ENCODE data around the gene ZNF217.
A peak's percentile ranks its signal among the peaks of the same experiment; 100 is the strongest.
"Not testable (repeated sequence)": the region's sequence is repeated elsewhere in the genome, so short reads cannot be mapped to it uniquely, and the experiment has no call there.

ZNF217 gene

GRCh38 chr20:53593466-53594007, at the start of gene ZNF217:
Gene ZNF217, minus strand, starts transcription at chr20:53593839. Its CDS starts 11,013 bp downstream, at chr20:53582826.
- peak within 1 kb of the TSS; percentile 76 for H3K4me3 ChIP-seq (replicated peaks; ENCODE audit: low read depth, low read length)
- DNase-seq (ENCODE audit: extremely low read depth, low read depth), result not testable (repeated sequence)

GRCh38 chr20:53643031-53643832, 49.6 kb upstream of the ZNF217 start:
- H3K4me3 ChIP-seq (replicated peaks; ENCODE audit: low read depth, low read length), result no peak overlapping the region
- TF ChIP-seq CTCF (IDR thresholded peaks at IDR 0.05; ENCODE audit: low read depth, low read length, missing control alignments), result no peak
- DNase-seq (ENCODE audit: extremely low read depth, low read depth), result no peak

- DNase-seq (ENCODE audit: extremely low read depth, low read depth), result no peak
Measured at GRCh38 chr20:53642196-53643030, 48.8 kb upstream of the ZNF217 start.

GRCh38 chr20:53639647-53640440, 46.2 kb upstream of the ZNF217 start:
- TF ChIP-seq CTCF (IDR thresholded peaks at IDR 0.05; ENCODE audit: low read depth, low read length, missing control alignments), result no peak
- no peak overlapping the region for H3K4me3 ChIP-seq (replicated peaks; ENCODE audit: low read depth, low read length)
- DNase-seq (ENCODE audit: extremely low read depth, low read depth), result no peak

More at GRCh38 chr20:53642196-53643030, 48.8 kb upstream of the ZNF217 start:
- no peak overlapping the region for H3K4me3 ChIP-seq (replicated peaks; ENCODE audit: low read depth, low read length)
- TF ChIP-seq CTCF (IDR thresholded peaks at IDR 0.05; ENCODE audit: low read depth, low read length, missing control alignments), result no peak

GRCh38 chr20:53639128-53639527, 45.5 kb upstream of the ZNF217 start:
- no peak for DNase-seq (ENCODE audit: extremely low read depth, low read depth)

GRCh38 chr20:53637310-53637709, 43.7 kb upstream of the ZNF217 start:
- not testable (repeated sequence) for DNase-seq (ENCODE audit: extremely low read depth, low read depth); H3K4me3 ChIP-seq (replicated peaks; ENCODE audit: low read depth, low read length)

More at GRCh38 chr20:53639128-53639527, 45.5 kb upstream of the ZNF217 start:
- no peak overlapping the region for H3K4me3 ChIP-seq (replicated peaks; ENCODE audit: low read depth, low read length)
- TF ChIP-seq CTCF (IDR thresholded peaks at IDR 0.05; ENCODE audit: low read depth, low read length, missing control alignments), result no peak

GRCh38 chr20:53636540-53637097, 43.0 kb upstream of the ZNF217 start:
- H3K4me3 ChIP-seq (replicated peaks; ENCODE audit: low read depth, low read length), result no peak overlapping the region
- DNase-seq (ENCODE audit: extremely low read depth, low read depth), result no peak
- TF ChIP-seq CTCF (IDR thresholded peaks at IDR 0.05; ENCODE audit: low read depth, low read length, missing control alignments), result no peak
